Mesothelial cell of epicardium (in vitro differentiated cells): ENCODE results near the gene AP3S2. TPM values are rescaled to one million over a fixed set of nuclear protein-coding genes. Genes with fewer than 3 reads are reported as not detected.

ENCODE experiments used
- DNase-seq, 2 experiments: peaks; one replicate each; pipeline ENCODE4 v3.0.0; 2021; ENCODE audit warnings: low spot score in 2 of 2; ENCODE audit not compliant: unreplicated experiment in 2 of 2
- H3K27ac Mint-ChIP-seq: 2 replicates; pipeline ENCODE4 v1.8.0; 2021; ENCODE audit warnings: mixed read lengths
- H3K27me3 Mint-ChIP-seq: 2 replicates; pipeline ENCODE4 v1.8.0; 2021; ENCODE audit warnings: low read depth, mixed read lengths
- H3K36me3 Mint-ChIP-seq: 2 replicates; pipeline ENCODE4 v1.8.0; 2021; ENCODE audit warnings: mixed read lengths
- H3K4me1 Mint-ChIP-seq: 2 replicates; pipeline ENCODE4 v1.8.0; 2021; ENCODE audit warnings: mixed read lengths
- H3K4me3 Mint-ChIP-seq: 2 replicates; pipeline ENCODE4 v1.8.0; 2021; ENCODE audit warnings: mild to moderate bottlenecking, moderate library complexity, mixed read lengths
- H3K9me3 Mint-ChIP-seq: 2 replicates; pipeline ENCODE4 v1.8.0; 2021; ENCODE audit warnings: mixed read lengths
- CTCF ChIP-seq: fragments of 200-600 bp; sonication (generic); IDR thresholded peaks from one replicate; pipeline ENCODE4 v1.5.0; 2021; ENCODE audit warnings: antibody characterized with exemption; ENCODE audit not compliant: unreplicated experiment
- total RNA-seq: library from RNA; stranded (reverse); gene quantifications from 3 replicates; pipeline ENCODE4 v1.2.1, GENCODE V29; 2021

Gene AP3S2
- total RNA-seq, 1 donor from 2014 or later = 28.3 TPM

DNA sequence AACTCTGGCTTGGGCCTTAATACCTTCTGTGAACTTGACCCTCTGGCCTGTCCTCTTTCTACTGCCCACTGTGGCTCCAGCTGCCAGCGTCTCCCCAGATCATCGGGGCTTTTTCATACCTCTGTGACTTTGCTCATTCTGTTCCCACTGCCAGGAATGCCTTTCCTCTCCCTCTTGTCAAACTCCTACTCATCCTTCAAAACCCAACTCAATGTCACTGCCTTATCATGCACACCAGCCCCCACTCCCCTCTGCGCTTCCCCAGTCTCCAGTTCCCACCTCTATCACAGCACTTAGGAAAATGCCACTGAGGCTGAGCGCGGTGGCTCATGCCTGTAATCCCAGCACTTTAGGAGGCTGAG lies 84.0 kb downstream of the AP3S2 start:
- Mint-ChIP-seq H3K4me3 (no peak overlapping the region), H3K4me1 (no peaks in the 10 kb centered on the region), H3K27ac (no peak overlapping the region), H3K9me3 (no peaks in the 10 kb centered on the region), H3K27me3 (peaks cover 19% of the 10 kb centered on the region), H3K36me3 (no peaks in the 10 kb centered on the region)
- DNase-seq = no peak
- TF ChIP-seq CTCF = no peak

DNA sequence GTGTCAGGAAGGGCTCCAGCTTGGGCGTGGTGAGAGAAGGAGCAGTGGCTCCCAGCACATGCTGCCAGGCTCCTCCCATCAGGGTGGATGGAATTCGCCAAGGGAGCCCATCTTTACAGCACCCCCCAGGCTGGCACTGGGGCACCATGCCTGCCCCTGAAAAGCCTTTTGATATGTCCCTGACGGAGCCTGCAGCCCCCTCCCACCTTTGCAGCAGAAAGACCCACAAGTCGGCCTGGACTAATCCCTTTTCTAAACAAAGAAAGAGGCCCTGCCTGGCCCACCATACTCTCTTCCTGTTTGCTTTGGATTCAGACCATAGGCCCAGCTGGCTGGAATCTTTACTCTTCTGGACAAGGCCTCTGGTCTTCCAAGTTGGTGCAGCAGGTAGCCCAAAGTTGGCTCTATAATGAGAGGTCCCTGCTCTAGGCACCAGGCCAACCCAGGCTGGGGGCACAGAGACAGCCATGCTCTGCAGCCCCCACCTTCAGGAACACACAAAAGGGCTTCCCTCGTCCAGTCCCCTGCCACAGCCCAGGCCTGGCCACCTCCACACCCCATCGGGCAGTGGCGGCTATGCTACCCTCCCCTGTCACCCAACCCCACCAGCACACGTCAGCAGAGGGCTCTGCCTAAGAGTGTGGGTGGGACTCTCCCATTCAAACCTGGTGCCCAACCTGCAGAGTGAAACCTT lies 84.6 kb downstream of the AP3S2 start:
- Mint-ChIP-seq H3K4me1 (no peaks in the 10 kb centered on the region), H3K27ac (peak overlapping the region; percentile 12), H3K36me3 (no peaks in the 10 kb centered on the region)

GRCh38 chr15:89808160-89808870 lies 85.5 kb downstream of the AP3S2 start:
- H3K27me3 Mint-ChIP-seq = peaks cover 9% of the 10 kb centered on the region

More for the DNA sequence above, 84.6 kb downstream of the AP3S2 start:
- Mint-ChIP-seq H3K9me3 (no peaks in the 10 kb centered on the region), H3K4me3 (no peak overlapping the region), H3K27me3 (peaks cover 17% of the 10 kb centered on the region)
- TF ChIP-seq CTCF = no peak
- DNase-seq = no peak

GRCh38 chr15:89807689-89808088 lies 86.1 kb downstream of the AP3S2 start:
- peaks cover 6% of the 10 kb centered on the region for H3K27me3 Mint-ChIP-seq
- H3K27ac Mint-ChIP-seq = no peak overlapping the region
- no peak for DNase-seq
- H3K4me1 Mint-ChIP-seq = no peaks in the 10 kb centered on the region
- no peak overlapping the region for H3K4me3 Mint-ChIP-seq
- H3K36me3 Mint-ChIP-seq = no peaks in the 10 kb centered on the region
- H3K9me3 Mint-ChIP-seq = no peaks in the 10 kb centered on the region
- no peak for TF ChIP-seq CTCF

More at GRCh38 chr15:89808160-89808870, 85.5 kb downstream of the AP3S2 start:
- no peaks in the 10 kb centered on the region for H3K36me3 Mint-ChIP-seq
- H3K4me1 Mint-ChIP-seq = no peaks in the 10 kb centered on the region
- H3K4me3 Mint-ChIP-seq = no peak overlapping the region
- no peaks in the 10 kb centered on the region for H3K9me3 Mint-ChIP-seq
- DNase-seq = no peak
- H3K27ac Mint-ChIP-seq = no peak overlapping the region
- TF ChIP-seq CTCF = no peak

DNA sequence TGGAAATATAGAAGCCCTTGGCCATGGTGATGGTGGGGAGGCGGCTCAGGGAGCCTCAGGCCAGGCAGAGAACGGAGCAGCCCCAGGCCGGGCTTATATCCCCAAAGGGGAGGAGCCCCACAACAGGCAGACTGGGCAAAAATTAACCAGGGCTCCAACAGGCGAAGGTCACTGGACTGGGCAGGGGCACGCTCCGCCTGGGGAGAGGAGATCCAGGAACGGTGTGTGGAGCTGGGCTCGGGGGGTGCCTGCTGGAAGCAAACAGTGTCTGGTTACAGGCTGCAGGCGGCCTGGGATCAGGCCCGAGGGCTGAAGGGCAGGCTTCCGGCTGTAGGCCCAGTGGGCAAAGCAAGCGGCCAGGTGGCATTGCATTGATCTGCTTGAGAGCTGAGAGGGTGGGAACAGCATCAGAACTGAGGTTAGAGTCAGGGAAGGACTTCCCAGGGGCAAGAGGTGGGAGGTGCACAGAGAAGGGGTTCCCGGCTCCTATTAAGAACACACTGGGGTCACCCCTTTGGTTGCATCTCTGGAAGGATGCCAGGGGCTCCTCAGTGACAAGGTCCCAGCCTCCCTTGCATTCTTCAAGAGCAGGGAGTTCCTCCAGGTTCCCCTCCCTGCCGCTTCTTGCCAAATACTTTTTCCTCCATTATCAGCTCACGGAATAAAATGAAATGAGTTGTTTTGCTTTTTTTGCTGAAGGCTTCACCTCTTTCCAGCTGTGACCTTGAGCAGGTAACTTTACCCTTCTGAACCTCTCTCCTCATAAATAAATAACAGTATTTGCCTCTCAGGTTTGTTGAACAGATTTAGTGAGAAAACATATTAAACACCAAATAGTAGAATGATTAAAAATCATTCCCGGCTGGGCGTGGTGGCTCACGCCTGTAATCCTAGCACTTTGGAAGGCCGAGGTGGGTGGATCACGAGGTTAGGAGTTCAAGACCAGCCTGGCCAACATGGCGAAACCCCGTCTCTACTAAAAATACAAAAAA lies 86.9 kb downstream of the AP3S2 start:
- H3K9me3 Mint-ChIP-seq = no peaks in the 10 kb centered on the region
- no peak for TF ChIP-seq CTCF
- H3K4me1 Mint-ChIP-seq = no peaks in the 10 kb centered on the region
- no peak overlapping the region for H3K27ac Mint-ChIP-seq
- peaks cover 1% of the 10 kb centered on the region for H3K27me3 Mint-ChIP-seq
- no peak for DNase-seq
- no peaks in the 10 kb centered on the region for H3K36me3 Mint-ChIP-seq
- no peak overlapping the region for H3K4me3 Mint-ChIP-seq
